Subcutaneous adipose tissue (tissue), 4 donors: Measurements from ENCODE around the gene FSTL4. TPM values are rescaled to one million over a fixed set of nuclear protein-coding genes. Genes with fewer than 3 reads are reported as not detected.

ENCODE experiments used
- total RNA-seq, 4 donors: library from RNA; depleted of rRNA; stranded (reverse); fragments of >200 nt; gene quantifications; one replicate each; pipeline ENCODE4 v1.1.0, GENCODE V29; 2016
- TF ChIP-seq, protein P1 (sequence below): fragments of 450-650 bp; IDR thresholded peaks from one replicate; pipeline ENCODE4 v1.5.1; 2016; ENCODE audit warnings: low read depth, mild to moderate bottlenecking, control low read depth, antibody characterized with exemption, moderate library complexity

Gene FSTL4
- total RNA-seq, 4 donors from 2014 or later: not detected

DNA sequence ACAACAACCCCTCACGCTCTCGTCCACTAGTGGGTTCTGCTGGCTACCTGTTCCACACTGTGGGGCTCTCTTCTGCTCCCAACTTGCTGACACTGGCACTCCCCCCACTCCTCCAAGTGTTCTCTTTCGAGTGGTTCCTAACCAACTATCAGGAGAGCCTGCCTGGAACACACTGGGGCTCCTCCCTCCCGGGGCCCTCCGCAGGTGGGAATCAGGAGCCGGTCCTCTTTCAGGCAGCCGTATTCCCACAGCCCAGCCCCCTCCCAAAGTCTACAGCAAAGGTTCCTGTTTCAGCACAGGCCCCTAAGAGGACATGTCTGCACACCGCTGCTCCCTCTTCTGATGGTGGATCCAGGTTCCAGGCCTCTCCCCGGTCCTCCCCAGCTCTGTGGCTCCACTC lies 165.9 kb downstream of the FSTL4 start:
- TF ChIP-seq, protein P1, sequence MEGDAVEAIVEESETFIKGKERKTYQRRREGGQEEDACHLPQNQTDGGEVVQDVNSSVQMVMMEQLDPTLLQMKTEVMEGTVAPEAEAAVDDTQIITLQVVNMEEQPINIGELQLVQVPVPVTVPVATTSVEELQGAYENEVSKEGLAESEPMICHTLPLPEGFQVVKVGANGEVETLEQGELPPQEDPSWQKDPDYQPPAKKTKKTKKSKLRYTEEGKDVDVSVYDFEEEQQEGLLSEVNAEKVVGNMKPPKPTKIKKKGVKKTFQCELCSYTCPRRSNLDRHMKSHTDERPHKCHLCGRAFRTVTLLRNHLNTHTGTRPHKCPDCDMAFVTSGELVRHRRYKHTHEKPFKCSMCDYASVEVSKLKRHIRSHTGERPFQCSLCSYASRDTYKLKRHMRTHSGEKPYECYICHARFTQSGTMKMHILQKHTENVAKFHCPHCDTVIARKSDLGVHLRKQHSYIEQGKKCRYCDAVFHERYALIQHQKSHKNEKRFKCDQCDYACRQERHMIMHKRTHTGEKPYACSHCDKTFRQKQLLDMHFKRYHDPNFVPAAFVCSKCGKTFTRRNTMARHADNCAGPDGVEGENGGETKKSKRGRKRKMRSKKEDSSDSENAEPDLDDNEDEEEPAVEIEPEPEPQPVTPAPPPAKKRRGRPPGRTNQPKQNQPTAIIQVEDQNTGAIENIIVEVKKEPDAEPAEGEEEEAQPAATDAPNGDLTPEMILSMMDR: no peak

DNA sequence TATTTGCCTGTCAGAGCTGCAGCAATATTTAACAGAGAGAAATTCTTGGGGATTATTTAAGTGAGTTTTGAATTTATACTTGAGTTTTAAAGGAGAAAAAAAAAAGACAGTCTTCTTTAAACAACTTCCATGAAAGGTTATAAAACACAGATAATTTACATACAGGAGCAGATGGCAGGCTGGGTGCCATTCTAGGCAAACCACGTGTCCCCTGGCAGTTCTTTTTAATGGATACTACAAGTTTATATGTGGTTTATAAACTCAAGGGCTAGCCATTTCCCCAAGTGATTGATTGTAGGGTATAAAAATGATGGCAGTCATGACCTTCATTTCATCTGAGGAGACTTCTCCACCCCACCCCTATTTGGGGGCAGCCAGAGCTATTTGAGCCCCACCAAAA lies 166.6 kb downstream of the FSTL4 start:
- TF ChIP-seq, protein P1: no peak

DNA sequence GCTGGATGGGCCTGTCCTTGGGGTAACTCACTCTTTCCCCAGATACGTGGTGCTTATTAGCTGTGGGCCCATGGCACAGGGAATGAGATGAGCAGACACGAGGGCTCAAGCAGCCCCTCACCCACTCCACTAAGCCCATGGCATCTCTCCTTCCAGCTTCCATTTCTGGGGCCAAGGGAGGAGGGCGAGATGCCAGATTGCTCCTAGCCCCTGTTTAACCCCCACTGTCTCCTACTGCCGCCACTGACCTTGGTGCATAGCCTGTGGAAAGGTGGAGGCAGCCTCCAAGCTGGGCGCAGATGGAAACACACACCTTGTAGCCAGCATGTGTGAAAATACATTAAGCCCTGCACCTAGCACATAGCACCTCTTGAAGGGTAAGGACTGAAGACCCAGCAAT lies 167.6 kb downstream of the FSTL4 start:
- TF ChIP-seq, protein P1: no peak

- TF ChIP-seq, protein P1: no peak
These were observed 171.1 kb downstream of the FSTL4 start for GRCh38 chr5:133441166-133441815.

DNA sequence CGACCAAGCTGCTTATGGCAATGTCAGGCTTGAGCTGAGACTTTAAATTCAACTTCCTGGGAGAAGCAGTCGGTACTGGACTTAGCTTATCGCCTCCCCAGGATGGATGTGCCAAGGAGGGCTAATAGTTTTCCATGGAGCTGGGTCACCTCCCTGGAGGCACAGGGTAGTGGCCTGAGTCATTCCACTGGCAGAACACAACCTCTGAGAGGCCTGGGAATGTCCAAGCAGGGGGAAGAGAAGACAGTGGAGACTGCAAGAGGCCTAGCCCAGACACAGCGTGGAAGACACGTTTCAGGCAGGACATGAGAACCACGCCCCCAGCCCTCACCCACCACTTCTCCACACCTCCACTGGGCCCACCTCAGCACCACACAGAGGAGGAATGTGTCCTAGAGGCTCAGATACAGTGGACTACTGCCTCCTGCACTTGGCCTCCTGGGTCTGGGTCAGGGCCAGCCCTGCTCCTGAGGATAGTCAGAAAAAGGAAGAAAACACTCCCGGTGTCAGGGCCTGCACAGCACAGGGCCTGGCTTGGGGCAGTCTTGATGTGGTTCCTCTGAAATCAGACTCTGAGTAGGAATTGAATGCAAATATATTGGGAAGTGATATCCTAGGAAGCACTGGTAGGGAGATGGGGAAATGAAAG lies 171.8 kb downstream of the FSTL4 start:
- TF ChIP-seq, protein P1: no peak

- TF ChIP-seq, protein P1: no peak
These were observed 172.5 kb downstream of the FSTL4 start for GRCh38 chr5:133439859-133440258.

GRCh38 chr5:133438487-133438886 lies 173.9 kb downstream of the FSTL4 start:
- TF ChIP-seq, protein P1: no peak
